Effector memory CD4-positive, alpha-beta T cell (primary cell): Measurements from ENCODE around the gene NFIX.
"Not testable (repeated sequence)": the region's sequence is repeated elsewhere in the genome, so short reads cannot be mapped to it uniquely, and the experiment has no call there.

Source experiments
- DNase-seq, 3 donors: peaks; one replicate each; pipeline ENCODE4 v3.0.0-alpha.2; 2020
- H3K27ac ChIP-seq: 2 replicates; pipeline ENCODE4 v1.7.0; 2013; ENCODE audit warnings: mild to moderate bottlenecking, low read length, moderate library complexity; ENCODE audit not compliant: insufficient read depth, poor library complexity, severe bottlenecking
- H3K27me3 ChIP-seq: replicated peaks from 2 replicates; pipeline ENCODE4 v1.7.0; 2013; ENCODE audit warnings: mild to moderate bottlenecking, low read length; ENCODE audit not compliant: insufficient read depth, control insufficient read depth, poor library complexity, severe bottlenecking
- H3K36me3 ChIP-seq: 2 replicates; pipeline ENCODE4 v1.7.0; 2013; ENCODE audit warnings: mild to moderate bottlenecking, low read length, moderate library complexity; ENCODE audit not compliant: control insufficient read depth, insufficient read depth
- H3K4me1 ChIP-seq: 2 replicates; pipeline ENCODE4 v1.7.0; 2013; ENCODE audit warnings: low read length, mild to moderate bottlenecking; ENCODE audit not compliant: control insufficient read depth, insufficient read depth, poor library complexity, severe bottlenecking
- H3K4me3 ChIP-seq: 2 replicates; pipeline ENCODE4 v1.7.0; 2013; ENCODE audit warnings: low read length, low read depth, mild to moderate bottlenecking; ENCODE audit not compliant: insufficient read depth, poor library complexity, severe bottlenecking
- H3K9me3 ChIP-seq: 2 replicates; pipeline ENCODE4 v1.7.0; 2013; ENCODE audit warnings: mild to moderate bottlenecking, low read length, moderate library complexity; ENCODE audit not compliant: control insufficient read depth

NFIX gene

DNA sequence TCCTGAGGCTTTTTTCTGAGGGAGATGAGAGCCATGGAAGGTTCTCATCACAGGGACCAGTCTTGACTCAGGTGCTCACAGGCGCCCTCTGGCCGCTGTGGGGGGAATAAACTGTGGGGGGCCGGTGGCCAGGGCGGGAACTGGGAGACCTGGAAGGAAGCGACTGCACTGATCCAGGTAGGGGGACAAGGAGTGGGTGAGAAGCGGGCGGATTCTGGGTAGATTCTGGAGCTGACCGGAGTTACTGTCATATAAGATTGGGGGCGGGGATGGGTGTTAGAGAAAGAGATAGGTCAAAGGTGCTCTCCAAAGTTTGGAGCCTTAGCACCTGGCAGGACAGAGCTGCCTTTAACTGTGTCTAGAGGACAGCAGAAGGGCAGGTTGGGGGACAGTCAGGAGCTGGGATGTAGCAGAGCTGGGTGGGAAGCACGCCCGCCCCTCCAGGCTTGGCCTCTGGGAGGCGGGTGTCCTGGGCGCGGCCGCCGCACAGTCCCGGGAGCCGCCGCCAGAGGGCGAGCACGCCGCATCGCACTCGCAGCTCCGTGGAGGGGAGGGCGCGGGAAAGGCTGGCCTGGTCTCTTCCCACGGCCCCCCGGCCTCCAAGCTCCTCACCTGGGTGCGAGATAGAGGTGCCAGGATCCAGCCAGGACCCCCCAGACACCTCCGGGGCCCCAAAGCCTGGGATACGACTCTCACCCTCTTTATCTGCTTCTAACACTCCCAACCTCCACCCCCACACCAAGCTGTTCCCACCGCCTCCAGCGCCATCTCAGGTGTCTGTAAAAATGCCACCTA lies 30.1 kb upstream of the NFIX start:
- Histone ChIP-seq H3K9me3 (no peaks in the 10 kb centered on the region), H3K36me3 (no peaks in the 10 kb centered on the region), H3K27me3 (no peaks in the 10 kb centered on the region), H3K4me1 (peaks cover 7% of the 10 kb centered on the region), H3K4me3 (peak overlapping the region; percentile 63), H3K27ac (no peak overlapping the region)
- peak; percentile 50 to 65 (median 62) for DNase-seq

DNA sequence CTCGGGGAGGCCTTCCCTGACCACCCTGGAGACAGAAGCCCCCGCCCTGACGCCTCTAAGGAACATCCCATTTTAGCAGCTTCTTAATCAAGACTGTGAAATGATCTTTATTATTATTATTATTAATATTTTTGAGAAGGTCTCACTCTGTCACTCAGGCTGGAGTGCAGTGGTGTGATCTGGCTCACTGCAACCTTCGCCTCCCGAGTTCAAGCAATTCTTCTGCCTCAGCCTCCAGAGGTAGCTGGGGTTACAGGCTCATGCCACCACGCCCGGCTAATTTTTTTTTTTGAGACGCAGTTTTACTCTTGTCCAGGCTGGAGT lies 29.5 kb upstream of the NFIX start:
- Histone ChIP-seq H3K9me3 (no peaks in the 10 kb centered on the region), H3K4me3 (no peak overlapping the region), H3K4me1 (peaks cover 7% of the 10 kb centered on the region), H3K27ac (no peak overlapping the region), H3K27me3 (no peaks in the 10 kb centered on the region), H3K36me3 (no peaks in the 10 kb centered on the region)
- DNase-seq = no peak

DNA sequence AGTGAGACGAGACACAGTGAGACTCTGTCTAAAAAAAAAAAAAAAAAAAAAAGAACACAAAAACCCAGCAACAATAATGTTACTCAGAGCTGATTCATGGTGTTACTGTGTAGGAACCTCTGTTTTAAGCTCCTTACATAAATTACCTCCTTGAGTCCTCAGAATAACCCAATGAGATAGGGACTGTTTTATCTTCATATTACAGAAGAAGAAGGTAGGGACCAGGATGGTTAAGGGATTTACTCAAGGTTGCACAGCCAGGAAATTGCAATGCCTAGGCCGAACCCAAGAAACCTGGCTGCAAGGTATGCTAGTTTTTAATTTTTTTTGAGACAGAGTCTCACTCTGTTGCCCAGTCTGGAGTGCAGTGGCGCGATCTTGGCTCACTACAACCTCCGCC lies 27.4 kb upstream of the NFIX start:
- Histone ChIP-seq H3K36me3 (no peaks in the 10 kb centered on the region), H3K9me3 (no peaks in the 10 kb centered on the region), H3K4me1 (peaks cover 7% of the 10 kb centered on the region), H3K4me3 (no peak overlapping the region), H3K27ac (no peak overlapping the region), H3K27me3 (no peaks in the 10 kb centered on the region)
- no peak for DNase-seq

DNA sequence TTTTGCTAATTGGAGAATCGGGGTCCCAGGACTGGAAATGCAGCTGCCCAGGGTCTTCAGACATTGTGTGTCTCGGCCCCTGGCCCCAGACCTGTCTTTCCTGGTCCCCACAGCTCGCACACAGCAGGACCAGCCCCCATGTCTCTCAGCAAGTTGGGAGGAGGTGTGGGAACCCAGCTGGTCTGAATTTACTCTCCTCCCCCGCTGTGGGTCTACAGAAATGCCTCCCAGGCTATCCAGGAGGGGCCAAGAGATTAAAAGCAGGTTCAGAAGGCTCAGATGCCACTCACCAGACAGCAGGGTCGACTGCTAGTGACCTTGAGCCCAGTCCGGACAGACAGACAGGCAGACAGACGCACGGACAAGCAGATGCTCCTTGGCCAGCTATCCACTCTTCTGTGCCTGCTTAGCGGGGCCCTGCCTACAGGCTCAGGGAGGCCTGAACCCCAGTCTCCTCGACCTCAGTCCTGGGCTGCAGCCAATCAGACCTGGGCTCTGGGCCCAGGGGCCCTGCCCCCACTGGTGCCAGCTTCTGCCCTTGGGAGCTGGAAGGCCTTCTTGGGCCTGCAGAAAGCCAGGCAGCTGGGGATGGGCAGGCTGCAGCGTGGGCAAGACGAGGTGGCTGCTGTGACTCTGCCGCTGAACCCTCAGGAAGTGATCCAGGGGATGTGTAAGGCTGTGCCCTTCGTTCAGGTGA lies 25.8 kb upstream of the NFIX start, which contains the start of gene DAND5:
DAND5 (plus strand) TSS at position 285 of the 697 bp plus-strand sequence; CDS start at position 370, 85 bp downstream.
- DNase-seq = no peak

DNA sequence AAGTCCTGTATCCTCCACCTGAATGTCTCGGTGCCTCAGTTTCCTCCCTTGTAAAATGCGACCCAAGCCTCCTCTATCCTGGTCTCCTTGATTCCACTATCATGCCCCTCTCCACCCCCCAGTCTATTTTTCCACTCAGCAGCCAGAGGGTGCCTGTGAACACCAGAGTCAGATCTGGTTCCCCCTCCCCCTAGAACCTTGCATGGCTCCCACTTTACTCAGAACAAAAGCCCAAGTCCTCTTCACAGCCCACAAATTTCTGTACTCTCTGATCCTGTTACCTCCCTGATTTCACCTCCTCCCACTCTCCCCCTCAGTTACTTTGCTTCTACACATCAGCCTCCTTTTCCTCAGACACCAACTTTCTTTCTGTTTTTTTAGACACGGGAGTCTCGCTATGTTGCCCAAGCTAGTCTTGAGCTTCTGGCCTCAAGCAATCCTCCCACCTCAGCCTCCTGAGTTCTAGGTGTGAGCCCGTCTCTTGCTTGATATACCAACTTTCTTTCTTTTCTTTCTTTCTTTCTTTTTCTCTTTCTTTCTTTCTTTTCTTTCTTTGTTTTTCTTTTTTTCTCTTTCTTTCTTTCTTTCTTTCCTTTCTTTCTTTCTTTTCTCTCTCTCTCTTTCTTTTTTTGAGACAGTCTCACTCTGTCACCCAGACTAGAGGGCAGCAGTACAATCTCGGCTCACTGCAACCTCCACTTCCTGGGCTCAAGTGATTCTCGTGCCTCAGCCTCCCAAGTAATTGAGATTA lies 25.0 kb upstream of the NFIX start:
- H3K9me3 ChIP-seq = no peaks in the 10 kb centered on the region
- no peaks in the 10 kb centered on the region for H3K36me3 ChIP-seq
- H3K27me3 ChIP-seq = no peaks in the 10 kb centered on the region
- H3K27ac ChIP-seq = no peak overlapping the region
- DNase-seq = no peak
- H3K4me3 ChIP-seq = no peak overlapping the region
- peaks cover 4% of the 10 kb centered on the region for H3K4me1 ChIP-seq

More for the DNA sequence above, 25.8 kb upstream of the NFIX start, which contains the start of gene DAND5:
- Histone ChIP-seq H3K9me3 (no peaks in the 10 kb centered on the region), H3K4me1 (peaks cover 7% of the 10 kb centered on the region), H3K27me3 (no peaks in the 10 kb centered on the region), H3K27ac (no peak within 1 kb of the TSS), H3K36me3 (no peaks in the 10 kb centered on the region), H3K4me3 (no peak within 1 kb of the TSS)

DNA sequence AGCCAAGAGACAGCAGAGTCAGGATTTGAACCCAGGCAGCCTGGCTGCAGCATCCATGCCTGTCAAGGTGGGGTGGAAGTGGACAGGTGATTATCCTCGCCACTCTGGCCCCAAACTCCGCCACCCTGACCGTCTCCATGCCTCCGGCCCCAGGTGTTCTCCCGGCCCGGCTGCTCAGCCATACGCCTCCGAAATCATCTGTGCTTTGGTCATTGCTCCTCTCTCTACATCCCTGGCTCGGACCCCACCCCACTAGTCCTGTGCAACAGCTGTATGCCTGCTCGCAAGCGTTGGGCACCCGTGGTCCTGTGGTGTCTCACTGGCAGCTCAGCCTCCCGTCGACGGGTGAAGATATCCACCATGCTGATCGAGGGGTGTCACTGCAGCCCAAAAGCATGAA lies 22.0 kb upstream of the NFIX start:
- Histone ChIP-seq H3K4me3 (no peak overlapping the region), H3K27ac (no peak overlapping the region), H3K4me1 (peaks cover 3% of the 10 kb centered on the region), H3K27me3 (peaks cover 12% of the 10 kb centered on the region), H3K9me3 (no peaks in the 10 kb centered on the region), H3K36me3 (no peaks in the 10 kb centered on the region)
- DNase-seq = no peak

DNA sequence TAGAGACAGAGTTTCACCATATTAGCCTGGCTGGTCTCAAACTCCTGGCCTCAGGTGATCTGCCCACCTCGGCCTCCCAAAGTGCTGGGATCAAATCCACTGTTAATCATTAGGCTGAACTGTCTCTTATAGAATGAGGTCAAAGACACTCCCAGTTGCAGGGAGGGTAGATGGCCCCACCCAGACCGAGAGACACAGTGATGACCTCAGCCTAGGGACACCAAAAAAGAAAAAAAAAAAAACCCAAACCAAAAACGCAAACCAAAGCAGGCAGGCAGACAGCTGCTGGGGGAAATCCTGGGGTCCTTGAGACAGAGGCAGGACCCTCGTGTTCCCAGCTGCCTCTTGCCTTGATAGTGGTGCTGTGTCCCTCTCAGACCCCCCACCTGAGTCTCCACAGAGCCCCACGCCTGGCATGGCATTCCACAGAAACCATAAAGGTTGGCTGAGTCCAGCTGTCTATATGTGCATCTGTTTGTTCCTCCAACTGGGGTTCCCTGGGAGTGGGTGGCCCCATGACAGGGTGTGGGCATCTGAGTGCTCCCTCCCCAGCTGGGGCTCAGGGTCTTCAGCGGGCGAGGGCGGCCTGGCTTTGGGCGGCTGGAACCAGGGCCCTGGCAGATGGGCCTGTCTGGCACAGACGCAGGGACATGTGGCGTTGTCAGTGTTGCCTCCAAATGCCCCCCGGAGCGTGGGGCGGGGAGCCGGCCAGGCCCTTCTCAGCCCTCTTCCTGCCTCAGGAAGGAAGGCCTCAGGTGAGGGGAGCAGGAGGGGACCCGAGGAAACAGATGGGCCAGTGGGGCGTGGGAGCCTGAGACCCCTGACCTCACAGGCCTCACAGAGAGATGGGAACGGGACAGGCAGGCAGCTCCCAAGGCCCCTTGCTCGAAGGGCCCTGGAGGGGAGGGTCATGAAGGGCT lies 20.7 kb upstream of the NFIX start:
- Histone ChIP-seq H3K36me3 (no peaks in the 10 kb centered on the region), H3K4me1 (peaks cover 3% of the 10 kb centered on the region), H3K4me3 (no peak overlapping the region), H3K27me3 (peaks cover 12% of the 10 kb centered on the region), H3K9me3 (no peaks in the 10 kb centered on the region), H3K27ac (no peak overlapping the region)
- no peak for DNase-seq

DNA sequence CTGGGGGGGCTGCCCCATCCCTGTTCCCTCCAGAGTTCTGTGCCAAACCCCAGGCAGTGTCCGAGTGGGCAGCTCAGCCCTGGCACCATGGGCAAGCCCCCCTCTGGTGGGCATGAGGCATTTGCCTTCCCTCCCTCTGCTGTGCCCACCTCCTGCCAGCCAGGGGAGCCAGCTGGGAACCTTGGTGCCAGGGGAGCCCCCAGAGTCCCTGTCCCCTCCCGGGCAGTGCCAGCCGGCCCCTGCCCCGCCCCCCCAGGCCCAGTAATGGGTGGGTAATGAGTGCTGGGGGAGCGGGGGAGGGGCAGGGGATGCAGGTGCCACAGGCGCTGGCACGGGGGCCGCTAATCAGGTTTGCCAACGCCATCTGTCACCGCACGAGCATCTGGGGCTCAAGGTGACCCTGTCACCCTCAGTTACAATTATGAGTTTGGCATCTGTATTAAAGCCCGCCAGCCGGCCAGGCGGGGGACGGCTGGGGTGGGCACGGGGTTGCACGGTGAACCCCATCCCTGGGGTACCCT lies 20.0 kb upstream of the NFIX start:
- Histone ChIP-seq H3K4me1 (peaks cover 3% of the 10 kb centered on the region), H3K9me3 (no peaks in the 10 kb centered on the region), H3K36me3 (no peaks in the 10 kb centered on the region), H3K27ac (no peak overlapping the region), H3K4me3 (no peak overlapping the region), H3K27me3 (peaks cover 12% of the 10 kb centered on the region)
- DNase-seq = no peak

DNA sequence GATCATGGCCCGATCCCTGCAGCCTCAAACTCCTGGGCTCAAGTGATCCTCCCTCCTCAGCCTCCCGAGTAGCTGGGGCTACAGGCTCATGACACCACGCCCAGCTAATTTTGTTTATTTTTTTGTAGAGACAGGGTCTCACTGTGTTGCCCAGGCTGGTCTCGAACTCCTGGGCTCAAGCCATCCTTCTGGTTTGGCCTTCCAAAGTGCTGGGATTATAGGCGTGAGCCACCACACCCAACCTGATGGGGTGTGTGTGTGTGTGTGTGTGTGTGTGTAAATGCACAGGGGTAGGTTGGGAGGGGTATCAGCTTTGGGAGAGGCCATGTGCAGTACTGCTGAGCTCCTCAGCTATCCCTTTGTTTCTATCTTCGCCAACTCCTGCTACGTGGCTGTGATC lies 19.2 kb upstream of the NFIX start:
- DNase-seq, H3K4me1 ChIP-seq, H3K36me3 ChIP-seq, H3K27ac ChIP-seq, H3K4me3 ChIP-seq, H3K9me3 ChIP-seq: not testable (repeated sequence)
- peaks cover 12% of the 10 kb centered on the region for H3K27me3 ChIP-seq
